ENCODE measurements around the gene CDKN2AIP. TPM values are rescaled to one million over a fixed set of nuclear protein-coding genes. Genes with fewer than 3 reads are reported as not detected.
A peak's percentile ranks its signal among the peaks of the same experiment; 100 is the strongest.

The CDKN2AIP gene
- total RNA-seq, 1 experiment from 2014 or later: 20.6 TPM

DNA sequence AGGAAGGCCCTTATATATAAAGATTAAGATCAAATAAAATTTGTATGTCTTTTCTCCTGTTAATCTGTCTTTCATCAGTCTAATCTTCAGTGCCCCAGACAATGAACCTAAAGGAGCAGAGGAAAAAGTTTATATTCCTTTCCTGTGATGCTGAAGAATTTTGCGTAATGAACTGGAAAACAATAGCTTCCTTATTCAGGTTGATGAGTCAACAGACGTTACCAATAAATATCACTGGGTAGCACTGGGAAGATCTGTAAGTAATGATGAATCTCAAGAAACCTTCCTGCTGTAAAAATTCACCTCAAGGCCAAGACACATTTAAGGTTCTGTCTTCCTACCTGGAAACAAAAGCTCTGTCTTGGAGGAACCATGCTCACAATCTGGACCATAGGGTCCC, 25.5 kb downstream of the CDKN2AIP start:
- ChIA-PET CTCF (no interaction called here), POLR2A (ENCODE audit: low non-redundant PET) (interaction anchor here (0.6 kb wide), 1 partner anchor 16 kb away, joined by 8 read pairs; no protein-coding TSS in a partner anchor)
- no peak for DNase-seq (ENCODE audit: low spot score)
- H3K27me3 ChIP-seq (replicated peaks; ENCODE audit: insufficient read depth, low read depth, low read length, poor library complexity): no peaks in the 10 kb centered on the region
- no peaks in the 10 kb centered on the region for H3K4me1 ChIP-seq (ENCODE audit: insufficient read depth, low read length, poor library complexity, severe bottlenecking)
- H3K9me3 ChIP-seq (ENCODE audit: low read depth, low read length, poor library complexity, severe bottlenecking): no peaks in the 10 kb centered on the region
- no peak for TF ChIP-seq EZH2 (IDR thresholded peaks at IDR 0.05; ENCODE audit: borderline replicate concordance, low read depth, low read length, poor library complexity, severe bottlenecking)
- TF ChIP-seq, protein P1, sequence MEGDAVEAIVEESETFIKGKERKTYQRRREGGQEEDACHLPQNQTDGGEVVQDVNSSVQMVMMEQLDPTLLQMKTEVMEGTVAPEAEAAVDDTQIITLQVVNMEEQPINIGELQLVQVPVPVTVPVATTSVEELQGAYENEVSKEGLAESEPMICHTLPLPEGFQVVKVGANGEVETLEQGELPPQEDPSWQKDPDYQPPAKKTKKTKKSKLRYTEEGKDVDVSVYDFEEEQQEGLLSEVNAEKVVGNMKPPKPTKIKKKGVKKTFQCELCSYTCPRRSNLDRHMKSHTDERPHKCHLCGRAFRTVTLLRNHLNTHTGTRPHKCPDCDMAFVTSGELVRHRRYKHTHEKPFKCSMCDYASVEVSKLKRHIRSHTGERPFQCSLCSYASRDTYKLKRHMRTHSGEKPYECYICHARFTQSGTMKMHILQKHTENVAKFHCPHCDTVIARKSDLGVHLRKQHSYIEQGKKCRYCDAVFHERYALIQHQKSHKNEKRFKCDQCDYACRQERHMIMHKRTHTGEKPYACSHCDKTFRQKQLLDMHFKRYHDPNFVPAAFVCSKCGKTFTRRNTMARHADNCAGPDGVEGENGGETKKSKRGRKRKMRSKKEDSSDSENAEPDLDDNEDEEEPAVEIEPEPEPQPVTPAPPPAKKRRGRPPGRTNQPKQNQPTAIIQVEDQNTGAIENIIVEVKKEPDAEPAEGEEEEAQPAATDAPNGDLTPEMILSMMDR (conservative IDR thresholded peaks at IDR 0.05; ENCODE audit: low read depth, low read length): no peak
- H3K4me3 ChIP-seq (ENCODE audit: low read depth, low read length, poor library complexity, severe bottlenecking): no peak overlapping the region
- no peaks in the 10 kb centered on the region for H3K36me3 ChIP-seq (ENCODE audit: insufficient read depth, low read length, poor library complexity, severe bottlenecking)
- no peak overlapping the region for H3K27ac ChIP-seq (ENCODE audit: low read depth, low read length, poor library complexity, severe bottlenecking)
- BruUV-seq (replicated peaks): no TSS peak
- intact Hi-C loops (cut with micrococcal nuclease; ENCODE audit: unreplicated experiment): loop anchor here (5.0 to 10.0 kb wide), 3 partner anchors 187 to 692 kb away; partner anchors contain the start of genes RWDD4 and TRAPPC11

DNA sequence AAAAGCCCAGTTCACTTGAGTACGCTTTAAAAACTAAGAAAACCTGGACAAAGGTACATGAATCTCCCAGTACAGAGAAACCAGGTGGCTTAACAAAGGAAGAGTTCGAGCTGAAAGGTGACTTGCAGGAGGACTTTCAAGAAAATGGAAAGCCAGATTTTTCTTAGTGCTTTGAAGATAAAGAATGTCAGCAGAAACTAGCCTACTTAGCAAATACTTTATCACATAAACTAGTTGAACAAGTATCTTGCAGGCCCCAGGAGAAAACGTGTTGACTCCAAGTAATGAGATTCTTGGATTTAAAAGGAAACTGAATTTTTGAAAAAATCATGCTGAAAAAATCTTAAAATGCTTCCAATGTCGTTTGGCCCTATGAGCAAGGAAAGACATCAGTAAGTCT, 26.4 kb downstream of the CDKN2AIP start:
- no peaks in the 10 kb centered on the region for H3K9me3 ChIP-seq (ENCODE audit: low read depth, low read length, poor library complexity, severe bottlenecking)
- no peaks in the 10 kb centered on the region for H3K36me3 ChIP-seq (ENCODE audit: insufficient read depth, low read length, poor library complexity, severe bottlenecking)
- no peak overlapping the region for H3K27ac ChIP-seq (ENCODE audit: low read depth, low read length, poor library complexity, severe bottlenecking)
- ChIA-PET CTCF (interaction anchor here (0.8 kb wide), 1 partner anchor 700 kb away, joined by 5 read pairs; no protein-coding TSS in a partner anchor), POLR2A (ENCODE audit: low non-redundant PET) (no interaction called here)
- no peak for DNase-seq (ENCODE audit: low spot score)
- BruUV-seq (replicated peaks): no TSS peak
- no peak overlapping the region for H3K4me3 ChIP-seq (ENCODE audit: low read depth, low read length, poor library complexity, severe bottlenecking)
- TF ChIP-seq, protein P1 (conservative IDR thresholded peaks at IDR 0.05; ENCODE audit: low read depth, low read length): no peak
- no peak for TF ChIP-seq EZH2 (IDR thresholded peaks at IDR 0.05; ENCODE audit: borderline replicate concordance, low read depth, low read length, poor library complexity, severe bottlenecking)
- no peaks in the 10 kb centered on the region for H3K27me3 ChIP-seq (replicated peaks; ENCODE audit: insufficient read depth, low read depth, low read length, poor library complexity)
- no peaks in the 10 kb centered on the region for H3K4me1 ChIP-seq (ENCODE audit: insufficient read depth, low read length, poor library complexity, severe bottlenecking)
- intact Hi-C loops (cut with micrococcal nuclease; ENCODE audit: unreplicated experiment): loop anchor here (5.0 to 10.0 kb wide), 3 partner anchors 186 to 691 kb away; partner anchors contain the start of genes RWDD4 and TRAPPC11

DNA sequence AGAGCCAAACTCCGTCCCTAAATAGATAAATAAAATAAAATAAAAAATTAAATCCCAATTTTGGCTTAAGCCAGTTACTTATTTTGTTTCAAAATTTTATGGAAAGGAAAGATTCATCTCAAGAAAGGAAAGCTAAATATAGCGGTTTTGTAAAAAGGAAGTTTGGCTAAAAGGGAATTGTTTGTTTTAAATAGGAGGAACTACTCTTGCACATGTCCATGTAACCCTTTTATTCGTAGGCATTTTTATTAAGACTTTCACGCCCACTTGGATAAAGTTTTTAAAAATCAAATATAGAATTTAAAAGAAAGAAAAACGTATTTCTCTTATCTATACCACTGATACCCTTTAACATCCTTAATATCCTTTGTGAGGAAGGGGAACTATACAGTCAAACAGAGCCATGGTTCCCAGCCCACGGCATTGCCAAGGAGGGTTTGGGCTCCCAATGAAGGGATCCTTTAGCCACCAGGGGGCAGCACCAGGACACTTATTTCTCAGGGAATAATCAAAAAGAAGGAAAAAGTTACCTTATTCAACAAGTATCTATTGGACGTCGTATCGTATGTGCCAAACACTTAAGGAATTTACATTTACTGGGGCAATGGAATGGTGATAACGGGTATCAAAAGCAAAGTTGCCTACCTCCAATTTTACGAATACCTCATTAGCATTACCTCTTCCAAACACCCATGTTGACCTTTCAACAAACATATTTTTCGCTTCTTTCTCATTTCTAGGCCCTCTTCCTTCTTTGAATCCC, 27.7 kb downstream of the CDKN2AIP start:
- H3K36me3 ChIP-seq (ENCODE audit: insufficient read depth, low read length, poor library complexity, severe bottlenecking): no peaks in the 10 kb centered on the region
- no peaks in the 10 kb centered on the region for H3K9me3 ChIP-seq (ENCODE audit: low read depth, low read length, poor library complexity, severe bottlenecking)
- CTCF ChIA-PET: no interaction called here
- peak; percentile 85 for DNase-seq (ENCODE audit: low spot score)
- POLR2A ChIA-PET (ENCODE audit: low non-redundant PET): no interaction called here
- no peaks in the 10 kb centered on the region for H3K27me3 ChIP-seq (replicated peaks; ENCODE audit: insufficient read depth, low read depth, low read length, poor library complexity)
- no peak overlapping the region for H3K27ac ChIP-seq (ENCODE audit: low read depth, low read length, poor library complexity, severe bottlenecking)
- no peak overlapping the region for H3K4me3 ChIP-seq (ENCODE audit: low read depth, low read length, poor library complexity, severe bottlenecking)
- intact Hi-C loops (cut with micrococcal nuclease; ENCODE audit: unreplicated experiment): loop anchor here (1.0 to 10.0 kb wide), 4 partner anchors 130 to 690 kb away; partner anchors contain the start of genes RWDD4 and TRAPPC11
- no peaks in the 10 kb centered on the region for H3K4me1 ChIP-seq (ENCODE audit: insufficient read depth, low read length, poor library complexity, severe bottlenecking)
- TF ChIP-seq, protein P1 (conservative IDR thresholded peaks at IDR 0.05; ENCODE audit: low read depth, low read length): peak; percentile 95
- no peak for TF ChIP-seq EZH2 (IDR thresholded peaks at IDR 0.05; ENCODE audit: borderline replicate concordance, low read depth, low read length, poor library complexity, severe bottlenecking)
- no TSS peak for BruUV-seq (replicated peaks)
